ENCODE data around the gene SNTB2.

DNA sequence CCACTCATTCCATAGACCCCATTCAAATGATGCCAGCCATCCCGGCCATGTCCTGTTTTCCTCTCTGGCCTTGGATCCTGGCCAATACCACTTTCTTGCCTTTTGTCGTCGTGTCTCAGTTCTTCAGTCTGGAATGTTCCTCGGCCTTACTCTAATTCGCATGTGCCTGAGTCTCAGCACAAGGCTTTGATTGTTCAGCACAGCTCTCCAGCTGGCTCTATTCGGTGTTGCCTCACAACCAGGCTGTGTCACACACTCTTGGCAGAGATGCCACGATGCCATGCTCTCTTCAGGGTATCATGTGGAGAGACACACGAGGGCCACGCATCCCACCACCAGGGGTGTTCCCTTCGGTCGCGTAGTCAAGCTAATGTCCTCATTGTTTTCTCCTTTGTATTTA lies 122.4 kb downstream of the SNTB2 start:
- TF ChIP-seq POLR2A (IDR thresholded peaks at IDR 0.05) (no peak), POLR2AphosphoS5 (IDR thresholded peaks at IDR 0.05) (no peak)
- TF ChIP-seq, protein P1, sequence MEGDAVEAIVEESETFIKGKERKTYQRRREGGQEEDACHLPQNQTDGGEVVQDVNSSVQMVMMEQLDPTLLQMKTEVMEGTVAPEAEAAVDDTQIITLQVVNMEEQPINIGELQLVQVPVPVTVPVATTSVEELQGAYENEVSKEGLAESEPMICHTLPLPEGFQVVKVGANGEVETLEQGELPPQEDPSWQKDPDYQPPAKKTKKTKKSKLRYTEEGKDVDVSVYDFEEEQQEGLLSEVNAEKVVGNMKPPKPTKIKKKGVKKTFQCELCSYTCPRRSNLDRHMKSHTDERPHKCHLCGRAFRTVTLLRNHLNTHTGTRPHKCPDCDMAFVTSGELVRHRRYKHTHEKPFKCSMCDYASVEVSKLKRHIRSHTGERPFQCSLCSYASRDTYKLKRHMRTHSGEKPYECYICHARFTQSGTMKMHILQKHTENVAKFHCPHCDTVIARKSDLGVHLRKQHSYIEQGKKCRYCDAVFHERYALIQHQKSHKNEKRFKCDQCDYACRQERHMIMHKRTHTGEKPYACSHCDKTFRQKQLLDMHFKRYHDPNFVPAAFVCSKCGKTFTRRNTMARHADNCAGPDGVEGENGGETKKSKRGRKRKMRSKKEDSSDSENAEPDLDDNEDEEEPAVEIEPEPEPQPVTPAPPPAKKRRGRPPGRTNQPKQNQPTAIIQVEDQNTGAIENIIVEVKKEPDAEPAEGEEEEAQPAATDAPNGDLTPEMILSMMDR (IDR thresholded peaks at IDR 0.05), result no peak
